K562 (cell line): Measurements from ENCODE around the gene SKAP2. TPM values are rescaled to one million over a fixed set of nuclear protein-coding genes. Genes with fewer than 3 reads are reported as not detected.

ENCODE experiments used
- ATAC-seq: fragments of 200-7000 bp; cut with Tn5 transposase; 3 replicates; pipeline ENCODE4 v1.9.1; 2020; ENCODE audit warnings: moderate library complexity
- BruUV-seq: library from RNA; stranded (reverse); fragments of 400-500 nt; replicated peaks from 2 replicates; lab custom pipeline; 2021; lab: Mats Ljungman, UMichigan
- CTCF ChIA-PET: fragments of 300-600 bp; formaldehyde crosslinking; extraction: SDS; loops from one replicate; lab custom pipeline; 2021; ENCODE audit warnings: low intra/inter-chr PET ratio; lab: Yijun Ruan, JAX
- POLR2A ChIA-PET: fragments of 300-600, 350-650 bp; sonication (Branson Sonifier 250); formaldehyde crosslinking; extraction: SDS; loops from one replicate; lab custom pipeline; 2021; ENCODE audit warnings: antibody characterized with exemption, inconsistent platforms; lab: Yijun Ruan, JAX
- DNase-seq, 4 experiments: peaks; one replicate each; pipeline versions ENCODE4 v3.0.0 to v3.0.0-alpha.2; 2011 to 2018; ENCODE audit warnings: low spot score in 3 of 4, mixed read lengths in 3 of 4; ENCODE audit errors: extremely low read depth in 1 of 4
- FAIRE-seq: peaks from 2 replicates; lab custom pipeline; 2011; peaks lifted over from hg19 to GRCh38; lab: Jason Lieb, UNC
- H2AFZ ChIP-seq: 2 replicates; pipeline ENCODE4 v1.6.0; 2011; ENCODE audit warnings: low read depth, low read length, control low read depth, inconsistent platforms
- H3K27ac ChIP-seq: fragments of 200-600 bp; 3 replicates; pipeline ENCODE4 v1.8.0; 2011; ENCODE audit warnings: low read depth, mild to moderate bottlenecking, control low read depth, inconsistent platforms, low read length, moderate library complexity, mixed read lengths; ENCODE audit errors: extremely low read depth
- H3K27me3 ChIP-seq, 2 experiments: fragments of 300-600 bp in 1 of 2; 2 replicates in 1 of 2; 3 replicates in 1 of 2; pipeline versions ENCODE4 v1.6.0 to v1.8.0; 2011; ENCODE audit warnings: inconsistent platforms in 2 of 2, low read length in 2 of 2, mild to moderate bottlenecking in 1 of 2, mixed read lengths in 1 of 2, moderate library complexity in 1 of 2; ENCODE audit not compliant: control insufficient read depth in 2 of 2, insufficient read depth in 2 of 2
- H3K36me3 ChIP-seq: fragments of 300-600 bp; 3 replicates; pipeline ENCODE4 v1.8.0; 2011; ENCODE audit warnings: mild to moderate bottlenecking, low read length, inconsistent platforms; ENCODE audit not compliant: control insufficient read depth, insufficient read depth
- H3K4me1 ChIP-seq, 2 experiments: fragments of 200-600 bp in 1 of 2; replicated peaks in 1 of 2; 2 replicates in 1 of 2; 3 replicates in 1 of 2; pipeline versions ENCODE4 v1.5.1 to v1.8.0; 2011; ENCODE audit warnings: inconsistent platforms in 2 of 2, low read length in 2 of 2, mild to moderate bottlenecking in 1 of 2, mixed read lengths in 1 of 2, moderate library complexity in 1 of 2; ENCODE audit not compliant: control insufficient read depth in 2 of 2, insufficient read depth in 2 of 2
- H3K4me2 ChIP-seq: 2 replicates; pipeline ENCODE4 v1.6.1; 2011; ENCODE audit warnings: low read length, control low read depth, inconsistent platforms, mixed read lengths; ENCODE audit not compliant: insufficient read depth
- H3K4me3 ChIP-seq: fragments of 200-600 bp; sonication (generic), shearing (Covaris generic); 2 replicates; pipeline ENCODE4 v1.5.1; 2016; ENCODE audit warnings: control low read depth, inconsistent platforms
- H3K79me2 ChIP-seq: fragments of 200-600 bp; 3 replicates; pipeline ENCODE4 v1.8.0; 2011; ENCODE audit warnings: low read length, inconsistent platforms; ENCODE audit not compliant: control insufficient read depth, insufficient read depth
- H3K9ac ChIP-seq, 2 experiments: 2 replicates each; pipeline versions ENCODE4 v1.6.0 to v1.6.1; 2011; ENCODE audit warnings: low read depth in 2 of 2, low read length in 2 of 2, control low read depth in 1 of 2, inconsistent platforms in 1 of 2, mild to moderate bottlenecking in 1 of 2, mixed read lengths in 1 of 2; ENCODE audit not compliant: insufficient read depth in 1 of 2
- H3K9me1 ChIP-seq: one replicate; pipeline ENCODE4 v1.6.0; 2011; ENCODE audit warnings: inconsistent platforms, mild to moderate bottlenecking, low read length, moderate library complexity; ENCODE audit not compliant: control insufficient read depth, insufficient read depth
- H3K9me3 ChIP-seq: replicated peaks from 2 replicates; pipeline ENCODE4 v1.5.1; 2011; ENCODE audit warnings: low read depth, low read length, inconsistent platforms; ENCODE audit not compliant: control insufficient read depth, insufficient read depth
- H4K20me1 ChIP-seq: replicated peaks from 2 replicates; pipeline ENCODE4 v1.6.1; 2011; ENCODE audit warnings: low read length, inconsistent platforms, mixed read lengths; ENCODE audit not compliant: control insufficient read depth, insufficient read depth
- BACH1 ChIP-seq: fragments of 200-800 bp; sonication (Bioruptor generic); IDR thresholded peaks from 2 replicates; pipeline ENCODE4 v1.6.1; 2016; ENCODE audit warnings: missing genetic modification characterization, missing compliant biosample characterization
- HIVEP1 ChIP-seq: fragments of 250-450 bp; sonication (Bioruptor Pico); IDR thresholded peaks from 2 replicates; pipeline ENCODE4 v1.4.0; 2020; ENCODE audit warnings: mild to moderate bottlenecking
- MCM7 ChIP-seq, 2 experiments: fragments of 450-650 bp; IDR thresholded peaks; 2 replicates each; pipeline ENCODE4 v1.6.1; 2016 to 2018
- SIRT6 ChIP-seq: IDR thresholded peaks from one replicate; pipeline ENCODE4 v1.6.1; 2012; ENCODE audit warnings: low read depth, mild to moderate bottlenecking, control low read depth, inconsistent platforms, low read length, moderate library complexity
- SMAD4 ChIP-seq: fragments of 250-450 bp; sonication (Bioruptor Pico); conservative IDR thresholded peaks from 2 replicates; pipeline ENCODE4 v1.8.0; 2021; ENCODE audit warnings: inconsistent platforms, mild to moderate bottlenecking, moderate library complexity
- WGBS: fragments of 100-300 bp; shearing (Covaris generic); methylation state at CpG from one replicate; pipeline ENCODE4 v1.1.6; 2016; ENCODE audit warnings: low coverage, mixed read lengths; ENCODE audit not compliant: insufficient coverage; ENCODE audit errors: missing lambda C conversion rate; 5-methylcytosine and 5-hydroxymethylcytosine counted together
- in situ Hi-C: fragments of 300-500 bp; cut with MboI; formaldehyde crosslinking; loops from 4 replicates; pipeline ENCODE4 v1.15.0; 2018; ENCODE audit warnings: inconsistent platforms, mixed read lengths
- intact Hi-C: fragments of 100-400 bp; cut with micrococcal nuclease; formaldehyde crosslinking; loops from 2 replicates; pipeline ENCODE4 v1.14.2; 2022
- polyA plus RNA-seq, 8 experiments: library from polyadenylated mRNA; depleted of rRNA in 4 of 8; stranded (reverse) in 5 of 8; unstranded in 3 of 8; fragments of >200 nt; fragmentation: Nextera tagmentation in 2 of 8; fragmentation: Illumina TruSeq in 1 of 8; extraction: Ambion mirVana in 2 of 8; extraction: Trizol in 1 of 8; gene quantifications; 2 replicates each; pipeline versions ENCODE4 v1.2.1 to v1.2.3, GENCODE V29; 2011 to 2014; ENCODE audit warnings: inconsistent platforms in 1 of 8, missing spikeins in 1 of 8
- total RNA-seq, 7 experiments: library from RNA; depleted of rRNA in 6 of 7; stranded (reverse); fragments of >200 nt in 6 of 7; fragmentation: Illumina TruSeq in 2 of 7; extraction: Trizol in 2 of 7; gene quantifications; 2 replicates each; pipeline versions ENCODE4 v1.2.1 to v1.2.3, GENCODE V29; 2011 to 2021; ENCODE audit warnings: low replicate concordance in 1 of 7

The SKAP2 gene
- total and polyA plus RNA-seq, 9 of the 15 experiments (the other 6 are each of a cell fraction or from before 2014, with no cell fraction given), result 4.2 to 11.7 (median 8.3) TPM

DNA sequence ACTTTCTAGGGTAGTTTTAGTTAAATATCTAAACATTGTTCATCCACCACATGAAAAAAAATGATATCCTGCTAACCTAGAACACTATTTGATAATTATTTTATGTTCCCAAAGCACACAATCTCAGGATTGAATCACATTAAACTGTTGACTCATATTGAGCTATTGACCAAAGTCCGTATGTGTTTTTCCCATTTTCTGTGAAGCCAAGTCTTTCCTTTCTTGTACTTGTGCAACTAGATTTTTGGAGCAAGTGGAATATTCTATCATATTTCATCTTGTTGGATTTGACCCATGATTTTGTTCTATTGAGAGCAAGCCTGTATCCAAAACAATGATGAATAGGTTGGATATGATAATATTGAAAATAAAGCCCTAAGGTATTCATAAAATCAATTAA lies 164.6 kb downstream of the SKAP2 start:
- FAIRE-seq, result no peak
- no TSS peak for BruUV-seq
- no peak for ATAC-seq
- Histone ChIP-seq H3K79me2 (no peaks in the 10 kb centered on the region), H4K20me1 (no peaks in the 10 kb centered on the region), H3K4me2 (no peak overlapping the region), H2AFZ (no peak overlapping the region), H3K9ac (no peak overlapping the region), H3K27ac (no peak overlapping the region), H3K9me1 (no peaks in the 10 kb centered on the region), H3K4me1 (no peaks in the 10 kb centered on the region)
- intact Hi-C loops, result no loop called here
- in situ Hi-C loops, result no loop called here
- no peak for DNase-seq
- TF ChIP-seq SIRT6, result no peak
- TF ChIP-seq, all 486 proteins: peak for 0
- ChIA-PET CTCF (no interaction called here), POLR2A (interaction anchor here (0.5 kb wide), 1 partner anchor 462 kb away, joined by 3 read pairs; no protein-coding TSS in a partner anchor)
- Histone ChIP-seq H3K36me3 (no peaks in the 10 kb centered on the region), H3K4me3 (no peak overlapping the region), H3K27me3 (no peaks in the 10 kb centered on the region), H3K9me3 (no peaks in the 10 kb centered on the region)
- 32% methylated on average over 1 of the region's 1 CpG for WGBS

DNA sequence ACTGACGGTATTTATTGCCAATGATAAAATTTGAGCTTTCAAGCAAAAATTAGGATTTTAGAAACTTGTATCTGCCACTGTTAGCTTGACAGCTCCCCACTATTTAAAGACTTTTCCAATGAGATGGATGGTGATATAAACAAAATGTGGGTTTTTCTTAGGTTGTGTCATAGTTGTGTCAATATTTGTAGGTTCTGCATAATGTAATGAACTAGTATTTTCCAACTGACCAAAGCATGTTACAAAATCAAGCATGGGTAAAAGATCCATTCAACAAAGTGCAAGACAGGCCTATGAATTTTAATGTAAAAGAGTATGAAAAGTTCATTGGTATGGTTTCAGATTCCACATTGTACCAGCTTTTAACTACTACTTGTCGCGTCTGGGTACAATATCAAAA lies 165.6 kb downstream of the SKAP2 start:
- CTCF ChIA-PET, result no interaction called here
- TF ChIP-seq MCM7 (IDR thresholded peaks at IDR 0.05) (no peak), HIVEP1 (CRISPR knock-in tag) (no peak), SMAD4 (no peak), BACH1 (tag) (no peak)
- TF ChIP-seq, all 486 proteins: peak for 0
- intact Hi-C loops (no loop called here), in situ Hi-C loops (no loop called here)
- DNase-seq (no peak), FAIRE-seq (no peak), ATAC-seq (no peak)
- WGBS, result 42% methylated on average over 3 of the region's 3 CpGs
- H3K4me3 ChIP-seq, result no peak overlapping the region
- no peaks in the 10 kb centered on the region for H4K20me1 ChIP-seq
- H3K9me3 ChIP-seq, result no peaks in the 10 kb centered on the region
- H3K27me3 ChIP-seq, result no peaks in the 10 kb centered on the region
- POLR2A ChIA-PET, result interaction anchor here (0.7 kb wide), 1 partner anchor 9 kb away, joined by 3 read pairs; no protein-coding TSS in a partner anchor
- no peaks in the 10 kb centered on the region for H3K9me1 ChIP-seq
- H3K4me2 ChIP-seq, result no peak overlapping the region
- H3K79me2 ChIP-seq, result no peaks in the 10 kb centered on the region
- no peak overlapping the region for H2AFZ ChIP-seq
- no peaks in the 10 kb centered on the region for H3K36me3 ChIP-seq
- no TSS peak for BruUV-seq
- no peaks in the 10 kb centered on the region for H3K4me1 ChIP-seq
- H3K9ac ChIP-seq, result no peak overlapping the region
- H3K27ac ChIP-seq, result no peak overlapping the region
